Memory B cell (primary cell): ENCODE data around the gene RPL38.
"Not testable (repeated sequence)": the region's sequence is repeated elsewhere in the genome, so short reads cannot be mapped to it uniquely, and the experiment has no call there.

Source experiments
- ATAC-seq: fragments of 150-1000 bp; cut with Tn5 transposase; 2 replicates; pipeline ENCODE4 v1.10.0; 2021; ENCODE audit warnings: low read depth, mild to moderate bottlenecking, moderate library complexity
- DNase-seq, 2 donors: peaks; one replicate each; pipeline ENCODE4 v3.0.0; 2022; ENCODE audit warnings: low spot score in 2 of 2
- H3K27ac Mint-ChIP-seq: one replicate; pipeline ENCODE4 v1.8.0; 2022; ENCODE audit warnings: mild to moderate bottlenecking, moderate library complexity, mixed read lengths
- H3K27me3 Mint-ChIP-seq: one replicate; pipeline ENCODE4 v1.8.0; 2022; ENCODE audit warnings: mixed read lengths
- H3K36me3 Mint-ChIP-seq: one replicate; pipeline ENCODE4 v1.8.0; 2022; ENCODE audit warnings: mild to moderate bottlenecking, mixed read lengths
- H3K4me1 Mint-ChIP-seq: one replicate; pipeline ENCODE4 v1.8.0; 2022; ENCODE audit warnings: mixed read lengths
- H3K4me3 Mint-ChIP-seq: one replicate; pipeline ENCODE4 v1.8.0; 2022; ENCODE audit warnings: mild to moderate bottlenecking, moderate library complexity, mixed read lengths
- H3K9me3 Mint-ChIP-seq: one replicate; pipeline ENCODE4 v1.8.0; 2022; ENCODE audit warnings: mixed read lengths

RPL38 gene

GRCh38 chr17:74172700-74173099, 30.8 kb upstream of the RPL38 start:
- peaks cover 31% of the 10 kb centered on the region for H3K27me3 Mint-ChIP-seq
- no peaks in the 10 kb centered on the region for H3K9me3 Mint-ChIP-seq
- H3K27ac Mint-ChIP-seq: no peak overlapping the region
- H3K4me3 Mint-ChIP-seq: no peak overlapping the region
- ATAC-seq (no peak), DNase-seq (no peak)
- H3K4me1 Mint-ChIP-seq: peaks cover 3% of the 10 kb centered on the region
- H3K36me3 Mint-ChIP-seq: no peaks in the 10 kb centered on the region

GRCh38 chr17:74176546-74177001, 26.9 kb upstream of the RPL38 start:
- H3K27me3 Mint-ChIP-seq: peaks cover 33% of the 10 kb centered on the region
- peaks cover 3% of the 10 kb centered on the region for H3K4me1 Mint-ChIP-seq
- H3K9me3 Mint-ChIP-seq: no peaks in the 10 kb centered on the region
- DNase-seq (no peak), ATAC-seq (peak; percentile 50)
- H3K27ac Mint-ChIP-seq: no peak overlapping the region
- H3K4me3 Mint-ChIP-seq: no peak overlapping the region
- H3K36me3 Mint-ChIP-seq: no peaks in the 10 kb centered on the region

GRCh38 chr17:74177018-74177450, 26.4 kb upstream of the RPL38 start:
- Mint-ChIP-seq H3K27ac (no peak overlapping the region), H3K36me3 (no peaks in the 10 kb centered on the region), H3K4me3 (no peak overlapping the region), H3K9me3 (no peaks in the 10 kb centered on the region), H3K4me1 (peaks cover 3% of the 10 kb centered on the region), H3K27me3 (peaks cover 34% of the 10 kb centered on the region)
- DNase-seq (no peak), ATAC-seq (no peak)

GRCh38 chr17:74179576-74179975, 23.9 kb upstream of the RPL38 start:
- H3K4me1 Mint-ChIP-seq: peaks cover 5% of the 10 kb centered on the region
- H3K27ac Mint-ChIP-seq: no peak overlapping the region
- no peak for DNase-seq
- peaks cover 28% of the 10 kb centered on the region for H3K27me3 Mint-ChIP-seq
- no peak for ATAC-seq
- H3K9me3 Mint-ChIP-seq: no peaks in the 10 kb centered on the region
- H3K36me3 Mint-ChIP-seq: no peaks in the 10 kb centered on the region
- no peak overlapping the region for H3K4me3 Mint-ChIP-seq

GRCh38 chr17:74180336-74180735, 23.1 kb upstream of the RPL38 start:
- Mint-ChIP-seq H3K27ac (no peak overlapping the region), H3K36me3 (no peaks in the 10 kb centered on the region), H3K9me3 (no peaks in the 10 kb centered on the region), H3K4me3 (no peak overlapping the region), H3K27me3 (peaks cover 28% of the 10 kb centered on the region), H3K4me1 (peaks cover 2% of the 10 kb centered on the region)
- DNase-seq: no peak
- no peak for ATAC-seq

- Mint-ChIP-seq H3K4me3 (no peak overlapping the region), H3K27me3 (peaks cover 31% of the 10 kb centered on the region), H3K36me3 (no peaks in the 10 kb centered on the region), H3K9me3 (no peaks in the 10 kb centered on the region), H3K4me1 (peaks cover 2% of the 10 kb centered on the region), H3K27ac (no peak overlapping the region)
- DNase-seq: no peak
- no peak for ATAC-seq
These were observed 22.1 kb upstream of the RPL38 start for GRCh38 chr17:74181341-74181740.

GRCh38 chr17:74182041-74182723, 21.3 kb upstream of the RPL38 start:
- Mint-ChIP-seq H3K4me1 (peaks cover 2% of the 10 kb centered on the region), H3K9me3 (no peaks in the 10 kb centered on the region), H3K4me3 (no peak overlapping the region), H3K27me3 (peaks cover 23% of the 10 kb centered on the region), H3K36me3 (no peaks in the 10 kb centered on the region), H3K27ac (no peak overlapping the region)
- DNase-seq (no peak), ATAC-seq (no peak)

GRCh38 chr17:74183411-74183810, 20.1 kb upstream of the RPL38 start:
- DNase-seq: no peak
- H3K4me1 Mint-ChIP-seq: peaks cover 2% of the 10 kb centered on the region
- H3K9me3 Mint-ChIP-seq: no peaks in the 10 kb centered on the region
- no peak overlapping the region for H3K4me3 Mint-ChIP-seq
- no peak for ATAC-seq
- H3K27ac Mint-ChIP-seq: no peak overlapping the region
- peaks cover 21% of the 10 kb centered on the region for H3K27me3 Mint-ChIP-seq
- H3K36me3 Mint-ChIP-seq: no peaks in the 10 kb centered on the region

GRCh38 chr17:74185571-74186185, 17.8 kb upstream of the RPL38 start:
- H3K4me3 Mint-ChIP-seq: no peak overlapping the region
- H3K36me3 Mint-ChIP-seq: no peaks in the 10 kb centered on the region
- no peak overlapping the region for H3K27ac Mint-ChIP-seq
- H3K27me3 Mint-ChIP-seq: peaks cover 11% of the 10 kb centered on the region
- DNase-seq: no peak
- ATAC-seq: no peak
- peaks cover 2% of the 10 kb centered on the region for H3K4me1 Mint-ChIP-seq
- H3K9me3 Mint-ChIP-seq: peaks cover 2% of the 10 kb centered on the region

- DNase-seq (no peak), ATAC-seq (no peak)
- no peak overlapping the region for H3K27ac Mint-ChIP-seq
- peaks cover 2% of the 10 kb centered on the region for H3K9me3 Mint-ChIP-seq
- H3K4me1 Mint-ChIP-seq: peaks cover 2% of the 10 kb centered on the region
- peaks cover 11% of the 10 kb centered on the region for H3K27me3 Mint-ChIP-seq
- H3K36me3 Mint-ChIP-seq: no peaks in the 10 kb centered on the region
- no peak overlapping the region for H3K4me3 Mint-ChIP-seq
These were observed 17.0 kb upstream of the RPL38 start for GRCh38 chr17:74186498-74186897.

- no peak overlapping the region for H3K4me3 Mint-ChIP-seq
- no peak overlapping the region for H3K27ac Mint-ChIP-seq
- peaks cover 2% of the 10 kb centered on the region for H3K9me3 Mint-ChIP-seq
- no peaks in the 10 kb centered on the region for H3K36me3 Mint-ChIP-seq
- peaks cover 14% of the 10 kb centered on the region for H3K27me3 Mint-ChIP-seq
- DNase-seq (no peak), ATAC-seq (no peak)
- peaks cover 2% of the 10 kb centered on the region for H3K4me1 Mint-ChIP-seq
These were observed 15.7 kb upstream of the RPL38 start for GRCh38 chr17:74187761-74188160.

GRCh38 chr17:74188687-74189086, 14.8 kb upstream of the RPL38 start:
- H3K36me3 Mint-ChIP-seq, ATAC-seq, DNase-seq, H3K9me3 Mint-ChIP-seq, H3K27ac Mint-ChIP-seq, H3K4me3 Mint-ChIP-seq, H3K4me1 Mint-ChIP-seq: not testable (repeated sequence)
- H3K27me3 Mint-ChIP-seq: peaks cover 19% of the 10 kb centered on the region

GRCh38 chr17:74190154-74190553, 13.3 kb upstream of the RPL38 start:
- DNase-seq (no peak), ATAC-seq (peak; percentile 78)
- H3K27me3 Mint-ChIP-seq: peaks cover 22% of the 10 kb centered on the region
- H3K36me3 Mint-ChIP-seq: no peaks in the 10 kb centered on the region
- H3K4me1 Mint-ChIP-seq: peaks cover 2% of the 10 kb centered on the region
- H3K4me3 Mint-ChIP-seq: no peak overlapping the region
- peaks cover 2% of the 10 kb centered on the region for H3K9me3 Mint-ChIP-seq
- H3K27ac Mint-ChIP-seq: no peak overlapping the region

- Mint-ChIP-seq H3K36me3 (no peaks in the 10 kb centered on the region), H3K9me3 (peaks cover 2% of the 10 kb centered on the region), H3K4me3 (no peak overlapping the region), H3K27me3 (peaks cover 29% of the 10 kb centered on the region), H3K4me1 (peaks cover 2% of the 10 kb centered on the region), H3K27ac (no peak overlapping the region)
- ATAC-seq (no peak), DNase-seq (no peak)
These were observed 12.6 kb upstream of the RPL38 start for GRCh38 chr17:74190807-74191406.
